Natural killer cell (primary cell): ENCODE data around the gene GBF1. TPM values are rescaled to one million over a fixed set of nuclear protein-coding genes. Genes with fewer than 3 reads are reported as not detected.

ENCODE experiments used
- ATAC-seq, 3 donors: fragments of 150-1000 bp in 2 of 3; fragments of 200-7000 bp in 1 of 3; cut with Tn5 transposase; 1 replicate in 1 of 3; 2 replicates in 2 of 3; pipeline ENCODE4 v1.10.0; 2021; ENCODE audit warnings: mild to moderate bottlenecking in 2 of 3, moderate library complexity in 2 of 3
- DNase-seq, 2 donors: peaks; one replicate each; pipeline versions ENCODE4 v3.0.0 to v3.0.0-alpha.2; 2013 to 2021; ENCODE audit warnings: mixed read lengths in 1 of 2
- H3K27ac ChIP-seq: one replicate; pipeline ENCODE4 v1.5.1; 2013; ENCODE audit warnings: mild to moderate bottlenecking, low read length
- H3K27me3 ChIP-seq: one replicate; pipeline ENCODE4 v1.6.1; 2013; ENCODE audit warnings: low read length; ENCODE audit not compliant: control insufficient read depth, insufficient read depth
- H3K36me3 ChIP-seq: one replicate; pipeline ENCODE4 v1.6.1; 2013; ENCODE audit warnings: low read length; ENCODE audit not compliant: control insufficient read depth, insufficient read depth
- H3K4me1 ChIP-seq: one replicate; pipeline ENCODE4 v1.6.1; 2013; ENCODE audit warnings: low read length; ENCODE audit not compliant: control insufficient read depth, insufficient read depth
- H3K4me3 ChIP-seq: one replicate; pipeline ENCODE4 v1.5.1; 2013; ENCODE audit warnings: low read length
- H3K9me3 ChIP-seq: one replicate; pipeline ENCODE4 v1.6.1; 2013; ENCODE audit warnings: low read length; ENCODE audit not compliant: control insufficient read depth, insufficient read depth
- H3K27ac Mint-ChIP-seq, 2 donors: one replicate each; pipeline ENCODE4 v1.8.0; 2022; ENCODE audit warnings: mild to moderate bottlenecking in 2 of 2, mixed read lengths in 2 of 2, moderate library complexity in 1 of 2
- H3K27me3 Mint-ChIP-seq, 2 donors: one replicate each; pipeline ENCODE4 v1.8.0; 2022; ENCODE audit warnings: low read depth in 2 of 2, mixed read lengths in 2 of 2
- H3K36me3 Mint-ChIP-seq: one replicate; pipeline ENCODE4 v1.8.0; 2022; ENCODE audit warnings: mixed read lengths
- H3K4me1 Mint-ChIP-seq, 2 donors: one replicate each; pipeline ENCODE4 v1.8.0; 2022; ENCODE audit warnings: mixed read lengths in 2 of 2
- H3K4me3 Mint-ChIP-seq: one replicate; pipeline ENCODE4 v1.8.0; 2022; ENCODE audit warnings: mild to moderate bottlenecking, moderate library complexity, mixed read lengths
- H3K9me3 Mint-ChIP-seq, 2 donors: one replicate each; pipeline ENCODE4 v1.8.0; 2022; ENCODE audit warnings: mixed read lengths in 2 of 2
- WGBS: methylation state at CpG from one replicate; pipeline ENCODE4 v1.1.7; 2013; ENCODE audit warnings: missing lambda C conversion rate; ENCODE audit not compliant: insufficient coverage; 5-methylcytosine and 5-hydroxymethylcytosine counted together
- intact Hi-C: fragments of 100-400 bp; cut with micrococcal nuclease; formaldehyde crosslinking; loops from one replicate; pipeline ENCODE4 v1.14.2; 2022
- total RNA-seq, 4 donors: library from RNA; stranded (reverse); fragments of 120-200 nt in 1 of 4; gene quantifications; one replicate each; pipeline versions ENCODE4 v1.2.3 to v1.2.4, GENCODE V29; 2013 to 2022
- TF ChIP-seq, protein P1 (sequence below): fragments of 200-600 bp; IDR thresholded peaks from one replicate; pipeline ENCODE4 v1.8.0; 2022; ENCODE audit warnings: antibody characterized with exemption

The GBF1 gene
- total RNA-seq, 3 donors from 2014 or later (not counting 1 experiment from before 2014, with no cell fraction given): 48.2 to 52.5 (median 50.9) TPM

DNA sequence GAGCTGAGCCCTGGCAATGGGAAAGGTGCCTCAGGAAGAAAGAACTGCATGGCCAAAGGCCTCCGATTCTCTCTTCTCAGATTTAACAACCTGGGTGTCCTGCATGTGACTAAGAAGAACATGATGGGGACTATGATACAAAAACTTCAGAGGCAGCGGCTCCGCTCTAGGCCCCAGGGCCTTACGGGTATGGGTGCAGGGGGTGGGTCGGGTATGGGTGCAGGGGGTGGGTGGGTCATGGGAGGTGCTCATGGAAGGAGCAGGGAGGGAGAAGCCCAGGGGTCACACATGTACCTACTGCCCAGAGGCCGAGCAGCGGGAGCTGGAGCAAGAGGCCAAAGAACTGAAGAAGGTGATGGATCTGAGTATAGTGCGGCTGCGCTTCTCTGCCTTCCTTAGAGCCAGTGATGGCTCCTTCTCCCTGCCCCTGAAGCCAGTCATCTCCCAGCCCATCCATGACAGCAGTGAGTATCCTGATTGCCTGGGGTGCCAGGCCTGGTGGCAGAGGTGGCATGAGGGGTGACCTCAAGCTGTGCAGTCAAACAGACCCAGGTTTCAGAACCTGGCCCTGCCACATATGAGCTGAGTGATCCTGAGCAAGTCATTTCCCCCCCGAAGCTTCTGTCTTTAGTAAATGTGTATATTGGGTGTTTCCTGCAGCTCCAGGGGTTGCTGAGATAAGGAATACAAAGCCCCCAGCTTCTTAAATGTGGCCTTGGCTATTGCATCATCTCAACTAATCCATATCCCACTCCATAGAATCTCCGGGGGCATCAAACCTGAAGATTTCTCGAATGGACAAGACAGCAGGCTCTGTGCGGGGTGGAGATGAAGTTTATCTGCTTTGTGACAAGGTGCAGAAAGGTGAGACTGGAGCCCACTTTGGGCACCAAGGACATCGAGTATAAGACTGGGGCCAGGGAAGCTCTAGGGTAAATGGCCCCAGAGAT is 152.2 kb downstream of the GBF1 start:
- H3K27me3 ChIP-seq: no peaks in the 10 kb centered on the region
- TF ChIP-seq, protein P1, sequence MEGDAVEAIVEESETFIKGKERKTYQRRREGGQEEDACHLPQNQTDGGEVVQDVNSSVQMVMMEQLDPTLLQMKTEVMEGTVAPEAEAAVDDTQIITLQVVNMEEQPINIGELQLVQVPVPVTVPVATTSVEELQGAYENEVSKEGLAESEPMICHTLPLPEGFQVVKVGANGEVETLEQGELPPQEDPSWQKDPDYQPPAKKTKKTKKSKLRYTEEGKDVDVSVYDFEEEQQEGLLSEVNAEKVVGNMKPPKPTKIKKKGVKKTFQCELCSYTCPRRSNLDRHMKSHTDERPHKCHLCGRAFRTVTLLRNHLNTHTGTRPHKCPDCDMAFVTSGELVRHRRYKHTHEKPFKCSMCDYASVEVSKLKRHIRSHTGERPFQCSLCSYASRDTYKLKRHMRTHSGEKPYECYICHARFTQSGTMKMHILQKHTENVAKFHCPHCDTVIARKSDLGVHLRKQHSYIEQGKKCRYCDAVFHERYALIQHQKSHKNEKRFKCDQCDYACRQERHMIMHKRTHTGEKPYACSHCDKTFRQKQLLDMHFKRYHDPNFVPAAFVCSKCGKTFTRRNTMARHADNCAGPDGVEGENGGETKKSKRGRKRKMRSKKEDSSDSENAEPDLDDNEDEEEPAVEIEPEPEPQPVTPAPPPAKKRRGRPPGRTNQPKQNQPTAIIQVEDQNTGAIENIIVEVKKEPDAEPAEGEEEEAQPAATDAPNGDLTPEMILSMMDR: no peak
- peak overlapping the region; percentile 98 for H3K4me3 Mint-ChIP-seq
- WGBS: 95% methylated on average over 13 of the region's 14 CpGs
- H3K4me3 ChIP-seq: no peak overlapping the region
- peak overlapping the region; percentile 91 for H3K27ac ChIP-seq
- H3K9me3 ChIP-seq: no peaks in the 10 kb centered on the region
- H3K9me3 Mint-ChIP-seq: no peaks in the 10 kb centered on the region
- peaks cover 41% of the 10 kb centered on the region for H3K36me3 ChIP-seq
- intact Hi-C loops: loop anchor here (2.0 to 10.0 kb wide), 2 partner anchors 167 to 247 kb away; partner anchors contain the start of gene TRIM8
- peaks cover 51% of the 10 kb centered on the region for H3K4me1 ChIP-seq
- H3K27ac Mint-ChIP-seq: peak overlapping the region; percentile 99
- peak in 1 of 2 donors; percentile 23 for DNase-seq
- peaks cover 34 to 51% of the 10 kb centered on the region in 2 donors for H3K4me1 Mint-ChIP-seq
- H3K27me3 Mint-ChIP-seq: no peaks in the 10 kb centered on the region
- ATAC-seq: no peak
- H3K36me3 Mint-ChIP-seq: no peaks in the 10 kb centered on the region

DNA sequence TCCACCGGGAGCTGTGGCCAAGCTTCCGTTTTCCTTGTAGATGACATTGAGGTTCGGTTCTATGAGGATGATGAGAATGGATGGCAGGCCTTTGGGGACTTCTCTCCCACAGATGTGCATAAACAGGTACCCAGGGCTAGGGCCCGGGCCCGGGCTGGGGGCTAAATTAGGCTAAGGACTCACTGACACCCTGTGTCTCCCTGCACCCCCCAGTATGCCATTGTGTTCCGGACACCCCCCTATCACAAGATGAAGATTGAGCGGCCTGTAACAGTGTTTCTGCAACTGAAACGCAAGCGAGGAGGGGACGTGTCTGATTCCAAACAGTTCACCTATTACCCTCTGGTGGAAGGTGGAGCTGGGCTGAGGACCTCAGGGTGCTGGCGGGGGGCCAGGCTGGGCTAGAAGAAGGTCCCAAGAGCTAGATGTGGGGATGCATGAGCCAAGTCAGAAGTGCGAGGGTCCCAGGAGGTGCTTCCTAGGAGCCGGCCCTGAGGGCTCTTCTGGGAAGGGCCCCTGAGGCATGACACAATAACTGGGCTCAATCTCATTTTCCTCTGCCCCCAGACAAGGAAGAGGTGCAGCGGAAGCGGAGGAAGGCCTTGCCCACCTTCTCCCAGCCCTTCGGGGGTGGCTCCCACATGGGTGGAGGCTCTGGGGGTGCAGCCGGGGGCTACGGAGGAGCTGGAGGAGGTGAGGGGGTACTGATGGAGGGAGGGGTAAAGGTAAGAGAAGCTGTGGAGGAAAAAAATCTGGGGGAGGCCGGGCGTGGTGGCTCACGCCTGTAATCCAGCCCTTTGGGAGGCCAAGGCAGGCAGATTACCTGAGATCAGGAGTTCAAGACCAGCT is 153.1 kb downstream of the GBF1 start:
- Histone ChIP-seq H3K36me3 (peaks cover 42% of the 10 kb centered on the region), H3K27me3 (no peaks in the 10 kb centered on the region), H3K9me3 (no peaks in the 10 kb centered on the region), H3K27ac (peak overlapping the region; percentile 79), H3K4me3 (no peak overlapping the region), H3K4me1 (peaks cover 48% of the 10 kb centered on the region)
- Mint-ChIP-seq H3K4me3 (peak overlapping the region; percentile 81), H3K27me3 (no peaks in the 10 kb centered on the region), H3K36me3 (no peaks in the 10 kb centered on the region), H3K27ac (peak overlapping the region; percentile 99), H3K4me1 (peaks cover 29 to 45% of the 10 kb centered on the region in 2 donors), H3K9me3 (no peaks in the 10 kb centered on the region)
- TF ChIP-seq, protein P1: no peak
- 93% methylated on average over 21 of the region's 21 CpGs for WGBS
- intact Hi-C loops: loop anchor here (2.0 to 10.0 kb wide), 2 partner anchors 168 to 246 kb away; partner anchors contain the start of gene TRIM8
- ATAC-seq (no peak), DNase-seq (peak in 1 of 2 donors; percentile 33)

DNA sequence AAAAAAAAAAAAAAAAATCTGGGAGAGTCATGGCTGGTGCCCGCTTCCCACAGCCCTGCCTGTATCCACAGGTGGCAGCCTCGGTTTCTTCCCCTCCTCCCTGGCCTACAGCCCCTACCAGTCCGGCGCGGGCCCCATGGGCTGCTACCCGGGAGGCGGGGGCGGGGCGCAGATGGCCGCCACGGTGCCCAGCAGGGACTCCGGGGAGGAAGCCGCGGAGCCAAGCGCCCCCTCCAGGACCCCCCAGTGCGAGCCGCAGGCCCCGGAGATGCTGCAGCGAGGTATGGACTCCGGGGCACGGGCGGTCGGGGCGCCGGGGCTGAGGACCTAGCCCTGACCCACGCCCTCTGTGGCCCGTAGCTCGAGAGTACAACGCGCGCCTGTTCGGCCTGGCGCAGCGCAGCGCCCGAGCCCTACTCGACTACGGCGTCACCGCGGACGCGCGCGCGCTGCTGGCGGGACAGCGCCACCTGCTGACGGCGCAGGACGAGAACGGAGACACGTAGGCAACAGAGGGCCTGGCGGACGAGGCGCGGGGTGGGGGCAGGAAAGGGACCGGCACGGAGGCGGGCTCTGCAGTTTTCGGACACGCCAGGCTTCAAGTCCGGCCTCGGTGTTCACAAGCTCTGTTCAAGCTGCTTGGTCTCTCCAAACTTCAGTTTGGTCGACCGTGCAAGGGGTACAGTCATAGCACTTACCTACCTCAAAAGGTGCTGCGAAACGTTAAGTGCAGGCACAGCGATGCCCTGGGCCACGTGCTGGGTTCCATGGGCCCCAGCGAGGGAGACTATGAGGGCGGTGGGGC is 154.1 kb downstream of the GBF1 start:
- peaks cover 42% of the 10 kb centered on the region for H3K36me3 ChIP-seq
- Mint-ChIP-seq H3K36me3 (no peaks in the 10 kb centered on the region), H3K4me3 (peak overlapping the region; percentile 81), H3K27ac (peak overlapping the region; percentile 99), H3K9me3 (no peaks in the 10 kb centered on the region), H3K4me1 (peaks cover 21 to 37% of the 10 kb centered on the region in 2 donors), H3K27me3 (no peaks in the 10 kb centered on the region)
- no peaks in the 10 kb centered on the region for H3K9me3 ChIP-seq
- 5% methylated on average over 72 of the region's 72 CpGs for WGBS
- peak overlapping the region; percentile 33 for H3K4me3 ChIP-seq
- intact Hi-C loops: loop anchor here (2.0 to 10.0 kb wide), 2 partner anchors 169 to 245 kb away; partner anchors contain the start of gene TRIM8
- ATAC-seq (peak; percentile 57 to 79 (median 57)), DNase-seq (peak; percentile 93 to 95)
- no peaks in the 10 kb centered on the region for H3K27me3 ChIP-seq
- TF ChIP-seq, protein P1: peak; percentile 87
- peak overlapping the region; percentile 79 for H3K27ac ChIP-seq
- peaks cover 43% of the 10 kb centered on the region for H3K4me1 ChIP-seq
